Endothelial cell of umbilical vein (primary cell): ENCODE data around the gene TMEM181. TPM values are rescaled to one million over a fixed set of nuclear protein-coding genes. Genes with fewer than 3 reads are reported as not detected.

Experiments used
- BruUV-seq: library from RNA; stranded (reverse); fragments of 400-500 nt; replicated peaks from 2 replicates; lab custom pipeline; 2021; lab: Mats Ljungman, UMichigan
- CTCF ChIA-PET: fragments of 300-600, 350-600 bp; sonication (Branson Sonifier 250); formaldehyde crosslinking; loops from one replicate; lab custom pipeline; 2021; ENCODE audit warnings: antibody characterized with exemption, inconsistent platforms; lab: Charles Lee
- POLR2A ChIA-PET: fragments of 300-600, 350-600 bp; sonication (Branson Sonifier 250); formaldehyde crosslinking; loops from one replicate; lab custom pipeline; 2021; ENCODE audit warnings: antibody characterized with exemption, inconsistent platforms; lab: Charles Lee
- DNase-seq: peaks from one replicate; pipeline ENCODE4 v3.0.0-alpha.2; 2011; ENCODE audit warnings: low read depth, low spot score
- FAIRE-seq: peaks from 2 replicates; lab custom pipeline; 2011; peaks lifted over from hg19 to GRCh38; lab: Jason Lieb, UNC
- H2AFZ ChIP-seq: 2 replicates; pipeline ENCODE4 v1.6.0; 2012; ENCODE audit warnings: low read depth, low read length, control low read depth, inconsistent platforms
- H3K27ac ChIP-seq: 2 replicates; pipeline ENCODE4 v1.5.1; 2011; ENCODE audit warnings: low read depth, mild to moderate bottlenecking, control low read depth, low read length, moderate library complexity; ENCODE audit not compliant: insufficient read depth
- H3K27me3 ChIP-seq, 2 experiments: 2 replicates each; pipeline versions ENCODE4 v1.6.0 to v1.6.1; 2011; ENCODE audit warnings: low read length in 2 of 2, mixed read lengths in 1 of 2; ENCODE audit not compliant: control insufficient read depth in 2 of 2, insufficient read depth in 2 of 2
- H3K36me3 ChIP-seq, 2 experiments: 2 replicates in 1 of 2; 3 replicates in 1 of 2; pipeline ENCODE4 v1.5.1; 2011; ENCODE audit warnings: low read length in 2 of 2, mild to moderate bottlenecking in 1 of 2, moderate library complexity in 1 of 2; ENCODE audit not compliant: control insufficient read depth in 2 of 2, insufficient read depth in 2 of 2; ENCODE audit errors: extremely low read depth in 1 of 2
- H3K4me1 ChIP-seq: 3 replicates; pipeline ENCODE4 v1.5.1; 2011; ENCODE audit warnings: mild to moderate bottlenecking, low read length; ENCODE audit not compliant: control insufficient read depth, insufficient read depth; ENCODE audit errors: extremely low read depth
- H3K4me2 ChIP-seq: 2 replicates; pipeline ENCODE4 v1.6.1; 2011; ENCODE audit warnings: low read length, control low read depth, mixed read lengths; ENCODE audit not compliant: insufficient read depth
- H3K4me3 ChIP-seq, 3 experiments: fragments of 200-600 bp in 1 of 3; sonication (generic), shearing (Covaris generic) in 1 of 3; replicated peaks in 1 of 3; 2 replicates each; pipeline ENCODE4 v1.5.1; 2011 to 2016; ENCODE audit warnings: control low read depth in 3 of 3, low read length in 3 of 3, mild to moderate bottlenecking in 2 of 3, inconsistent platforms in 1 of 3, low read depth in 1 of 3, moderate library complexity in 1 of 3; ENCODE audit not compliant: insufficient read depth in 1 of 3
- H3K79me2 ChIP-seq: 2 replicates; pipeline ENCODE4 v1.6.0; 2012; ENCODE audit warnings: low read length, inconsistent platforms; ENCODE audit not compliant: control insufficient read depth, insufficient read depth
- H3K9ac ChIP-seq: replicated peaks from 2 replicates; pipeline ENCODE3; 2011; ENCODE audit warnings: low read length, control low read depth; ENCODE audit not compliant: insufficient read depth; ENCODE audit errors: extremely low read depth
- H3K9me1 ChIP-seq: replicated peaks from 3 replicates; pipeline ENCODE4 v1.6.0; 2011; ENCODE audit warnings: mild to moderate bottlenecking, low read length; ENCODE audit not compliant: control insufficient read depth, insufficient read depth; ENCODE audit errors: extremely low read depth
- H3K9me3 ChIP-seq: replicated peaks from 2 replicates; pipeline ENCODE4 v1.5.1; 2012; ENCODE audit warnings: low read length, inconsistent platforms; ENCODE audit not compliant: control insufficient read depth, insufficient read depth
- H4K20me1 ChIP-seq: replicated peaks from 2 replicates; pipeline ENCODE3; 2011; ENCODE audit warnings: mild to moderate bottlenecking, low read length; ENCODE audit not compliant: control insufficient read depth, insufficient read depth; ENCODE audit errors: extremely low read depth
- EZH2 ChIP-seq: IDR thresholded peaks from 2 replicates; pipeline ENCODE4 v1.6.1; 2012; ENCODE audit warnings: borderline replicate concordance, low read depth, mild to moderate bottlenecking, moderate library complexity, low read length, inconsistent platforms; ENCODE audit not compliant: severe bottlenecking
- FOS ChIP-seq: IDR thresholded peaks from 2 replicates; pipeline ENCODE4 v1.6.1; 2011; ENCODE audit warnings: mild to moderate bottlenecking, low read length, moderate library complexity, borderline replicate concordance; ENCODE audit not compliant: insufficient read depth
- GATA2 ChIP-seq: IDR thresholded peaks from 2 replicates; pipeline ENCODE4 v1.7.0; 2011; ENCODE audit warnings: low read depth, mild to moderate bottlenecking, moderate library complexity, mixed read lengths, low read length; ENCODE audit not compliant: insufficient read length, insufficient read depth
- JUN ChIP-seq: IDR thresholded peaks from 2 replicates; pipeline ENCODE4 v1.6.1; 2011; ENCODE audit warnings: borderline replicate concordance, low read depth; ENCODE audit not compliant: insufficient read length, insufficient read depth
- MAX ChIP-seq: IDR thresholded peaks from 2 replicates; pipeline ENCODE4 v1.6.1; 2011; ENCODE audit not compliant: insufficient read depth, insufficient read length
- MYC ChIP-seq: IDR thresholded peaks from one replicate; pipeline ENCODE4 v1.6.1; 2011; ENCODE audit warnings: mild to moderate bottlenecking, low read depth, low read length
- POLR2AphosphoS5 ChIP-seq: IDR thresholded peaks from 2 replicates; pipeline ENCODE4 v1.6.1; 2012; ENCODE audit warnings: low read depth, mild to moderate bottlenecking, control low read depth, low read length, moderate library complexity; ENCODE audit not compliant: insufficient read depth
- dilution Hi-C: fragments of 300-500 bp; cut with MboI; formaldehyde crosslinking; loops from one replicate; pipeline ENCODE4 v1.15.0; 2019; ENCODE audit warnings: low sequenced_read_pairs; ENCODE audit not compliant: extremely low pct_ligation_motif_present
- intact Hi-C: fragments of 100-400 bp; cut with micrococcal nuclease; formaldehyde crosslinking; loops from one replicate; pipeline ENCODE4 v1.10.0; 2022
- polyA plus RNA-seq, 4 experiments: library from polyadenylated mRNA; depleted of rRNA in 3 of 4; stranded (reverse) in 3 of 4; unstranded in 1 of 4; fragments of >200 nt; gene quantifications; 2 replicates each; pipeline versions ENCODE4 v1.2.1 to v1.2.3, GENCODE V29; 2011 to 2012; ENCODE audit warnings: missing spikeins in 1 of 4
- total RNA-seq: library from RNA; stranded (reverse); gene quantifications from 2 replicates; pipeline ENCODE4 v1.2.3, GENCODE V29; 2021

The TMEM181 gene
- total and polyA plus RNA-seq, 2 donors (not counting 3 experiments of a cell fraction or from before 2014, with no cell fraction given): 21.7 to 33.5 TPM

- H3K9ac ChIP-seq: no peak overlapping the region
- no peak overlapping the region for H3K27ac ChIP-seq
- BruUV-seq: no TSS peak
- H3K4me1 ChIP-seq: peaks cover 27% of the 10 kb centered on the region
- H2AFZ ChIP-seq: no peak overlapping the region
- FAIRE-seq: no peak
- H3K4me2 ChIP-seq: no peak overlapping the region
- H3K36me3 ChIP-seq: peaks cover 4 to 33% of the 10 kb centered on the region in 2 experiments
- no peak for TF ChIP-seq POLR2AphosphoS5
- no peak for TF ChIP-seq EZH2
- TF ChIP-seq MAX: no peak
- TF ChIP-seq JUN: no peak
- no peak for TF ChIP-seq GATA2
- no peak for TF ChIP-seq MYC
- no peak for TF ChIP-seq FOS
- dilution Hi-C loops (no loop called here), intact Hi-C loops (no loop called here)
- H3K27me3 ChIP-seq: no peaks in the 10 kb centered on the region
- H3K9me1 ChIP-seq: no peaks in the 10 kb centered on the region
- DNase-seq: no peak
- H3K79me2 ChIP-seq: no peaks in the 10 kb centered on the region
- ChIA-PET POLR2A (no interaction called here), CTCF (interaction anchor here (1.0 kb wide), 1 partner anchor 10 kb away, joined by 3 read pairs; no protein-coding TSS in a partner anchor)
- H3K9me3 ChIP-seq: no peaks in the 10 kb centered on the region
- no peak overlapping the region for H3K4me3 ChIP-seq
- H4K20me1 ChIP-seq: no peaks in the 10 kb centered on the region
These were observed 68.7 kb downstream of the TMEM181 start for GRCh38 chr6:158628542-158628941.
